ENCODE data around the gene CLEC18C.
"Not testable (repeated sequence)": the region's sequence is repeated elsewhere in the genome, so short reads cannot be mapped to it uniquely, and the experiment has no call there.

Gene CLEC18C

GRCh38 chr16:70206382-70206781 is 32.8 kb downstream of the CLEC18C start:
- H3K4me3 ChIP-seq (ENCODE audit: low read depth, low read length), result not testable (repeated sequence)

- not testable (repeated sequence) for H3K4me3 ChIP-seq (ENCODE audit: low read depth, low read length)
Measured at GRCh38 chr16:70218586-70218985, 45.0 kb downstream of the CLEC18C start.

- H3K4me3 ChIP-seq (ENCODE audit: low read depth, low read length), result not testable (repeated sequence)
Measured at GRCh38 chr16:70222574-70222973, 49.0 kb downstream of the CLEC18C start.

GRCh38 chr16:70223216-70223615 is 49.6 kb downstream of the CLEC18C start:
- not testable (repeated sequence) for H3K4me3 ChIP-seq (ENCODE audit: low read depth, low read length)

- not testable (repeated sequence) for H3K4me3 ChIP-seq (ENCODE audit: low read depth, low read length)
Measured at GRCh38 chr16:70223971-70224513, 50.5 kb downstream of the CLEC18C start.

- not testable (repeated sequence) for H3K4me3 ChIP-seq (ENCODE audit: low read depth, low read length)
Measured at GRCh38 chr16:70224645-70225044, 51.1 kb downstream of the CLEC18C start.

GRCh38 chr16:70225430-70225829 is 51.8 kb downstream of the CLEC18C start:
- H3K4me3 ChIP-seq (ENCODE audit: low read depth, low read length), result not testable (repeated sequence)

GRCh38 chr16:70226024-70226423 is 52.4 kb downstream of the CLEC18C start:
- not testable (repeated sequence) for H3K4me3 ChIP-seq (ENCODE audit: low read depth, low read length)

GRCh38 chr16:70231831-70232230 is 58.2 kb downstream of the CLEC18C start:
- not testable (repeated sequence) for H3K4me3 ChIP-seq (ENCODE audit: low read depth, low read length)
